OCI-LY7 (cell line): ENCODE results near the gene SPINK9. TPM values are rescaled to one million over a fixed set of nuclear protein-coding genes. Genes with fewer than 3 reads are reported as not detected.

ENCODE experiments used
- BruUV-seq: library from RNA; stranded (reverse); fragments of 400-500 nt; replicated peaks from 2 replicates; lab custom pipeline; 2021; lab: Mats Ljungman, UMichigan
- CTCF ChIA-PET: fragments of 300-600 bp; sonication (Branson Sonifier 250); formaldehyde crosslinking; loops from one replicate; lab custom pipeline; 2022; ENCODE audit warnings: antibody characterized with exemption; ENCODE audit not compliant: unreplicated experiment; lab: Charles Lee
- POLR2A ChIA-PET: fragments of 300-600 bp; sonication (Branson Sonifier 250); formaldehyde crosslinking; loops from one replicate; lab custom pipeline; 2022; ENCODE audit warnings: antibody characterized with exemption; lab: Charles Lee
- DNase-seq: peaks from one replicate; pipeline ENCODE4 v3.0.0-alpha.2; 2015; ENCODE audit warnings: low spot score
- H2AFZ ChIP-seq: fragments of 200-600 bp; sonication (generic), shearing (Covaris generic); 2 replicates; pipeline ENCODE4 v1.6.1; 2014; ENCODE audit warnings: mild to moderate bottlenecking, antibody characterized with exemption, low read length, moderate library complexity
- H3K27ac ChIP-seq: fragments of 200-600 bp; sonication (generic); 2 replicates; pipeline ENCODE4 v1.5.1; 2014; ENCODE audit warnings: mixed run types, low read depth, mild to moderate bottlenecking, moderate library complexity, low read length, inconsistent platforms; ENCODE audit not compliant: poor library complexity, severe bottlenecking
- H3K36me3 ChIP-seq: fragments of 200-600 bp; sonication (generic); 2 replicates; pipeline ENCODE4 v1.6.1; 2014; ENCODE audit warnings: mild to moderate bottlenecking, antibody characterized with exemption, low read length, moderate library complexity, mixed read lengths; ENCODE audit not compliant: insufficient read depth
- H3K4me1 ChIP-seq: fragments of 200-600 bp; sonication (generic); 2 replicates; pipeline ENCODE4 v1.5.1; 2014; ENCODE audit warnings: mild to moderate bottlenecking, low read length; ENCODE audit not compliant: insufficient read depth, poor library complexity, severe bottlenecking
- H3K4me2 ChIP-seq: fragments of 200-600 bp; sonication (generic); 2 replicates; pipeline ENCODE4 v1.6.1; 2014; ENCODE audit warnings: mild to moderate bottlenecking, low read length
- H3K4me3 ChIP-seq: fragments of 200-600 bp; sonication (generic); 2 replicates; pipeline ENCODE4 v1.5.1; 2014; ENCODE audit warnings: mild to moderate bottlenecking, low read depth, low read length; ENCODE audit not compliant: poor library complexity, severe bottlenecking
- H3K79me2 ChIP-seq: fragments of 200-600 bp; sonication (generic); 2 replicates; pipeline ENCODE4 v1.6.1; 2016; ENCODE audit warnings: low read depth, mild to moderate bottlenecking, low read length, moderate library complexity, mixed read lengths; ENCODE audit not compliant: insufficient read depth
- H3K9me2 ChIP-seq: fragments of 200-600 bp; sonication (generic); 2 replicates; pipeline ENCODE4 v1.6.1; 2016; ENCODE audit warnings: mild to moderate bottlenecking, low read length, mixed read lengths; ENCODE audit not compliant: insufficient read depth
- H3K9me3 ChIP-seq: fragments of 200-600 bp; sonication (generic); 2 replicates; pipeline ENCODE4 v1.6.1; 2014; ENCODE audit warnings: mild to moderate bottlenecking, mixed run types, low read length, mixed read lengths
- H4K20me1 ChIP-seq: fragments of 200-600 bp; sonication (generic); 2 replicates; pipeline ENCODE4 v1.6.1; 2014; ENCODE audit warnings: mild to moderate bottlenecking, antibody characterized with exemption, low read length, moderate library complexity, mixed read lengths; ENCODE audit not compliant: insufficient read depth
- CTCF ChIP-seq: fragments of 200-600 bp; sonication (generic); conservative IDR thresholded peaks from 2 replicates; pipeline ENCODE4 v1.5.1; 2014; ENCODE audit warnings: mild to moderate bottlenecking, antibody characterized with exemption, low read length, moderate library complexity, mixed read lengths
- EZH2phosphoT487 ChIP-seq: fragments of 200-600 bp; sonication (generic); IDR thresholded peaks from 2 replicates; pipeline ENCODE4 v1.6.1; 2018; ENCODE audit warnings: low read depth, borderline replicate concordance, mild to moderate bottlenecking, mixed run types, antibody characterized with exemption, low read length, moderate library complexity, mixed read lengths
- intact Hi-C: fragments of 100-400 bp; cut with micrococcal nuclease; formaldehyde crosslinking; loops from one replicate; pipeline ENCODE4 v1.10.0; 2022; ENCODE audit not compliant: unreplicated experiment
- small RNA-seq: library from RNA; depleted of rRNA; stranded (forward); fragments of <200 nt; gene quantifications from one replicate; pipeline ENCODE3, GENCODE V24; 2014
- total RNA-seq, 2 experiments: library from RNA; depleted of rRNA in 1 of 2; stranded (reverse); fragments of >200 nt in 1 of 2; shearing (Covaris generic) in 1 of 2; gene quantifications; 2 replicates each; pipeline ENCODE4 v1.2.3, GENCODE V29; 2014 to 2022

SPINK9 gene
- total RNA-seq, 2 experiments from 2014 or later, result not detected

GRCh38 chr5:148387325-148387724, 52.0 kb downstream of the SPINK9 start:
- H3K9me3 ChIP-seq, result no peaks in the 10 kb centered on the region
- peaks cover 64% of the 10 kb centered on the region for H3K79me2 ChIP-seq
- TF ChIP-seq CTCF, result no peak
- no peak for TF ChIP-seq EZH2phosphoT487
- H3K36me3 ChIP-seq, result peaks cover 35% of the 10 kb centered on the region
- no peak overlapping the region for H3K4me2 ChIP-seq
- no TSS peak for BruUV-seq
- POLR2A ChIA-PET, result interaction anchor here (0.6 to 1.0 kb wide), 2 partner anchors 14 to 29 kb away, joined by 3 read pairs; no protein-coding TSS in a partner anchor
- H3K4me1 ChIP-seq, result peaks cover 26% of the 10 kb centered on the region
- no peak overlapping the region for H2AFZ ChIP-seq
- no peaks in the 10 kb centered on the region for H3K9me2 ChIP-seq
- no peak overlapping the region for H3K27ac ChIP-seq
- intact Hi-C loops, result loop anchor here (10.0 kb wide), 1 partner anchor 417 kb away; no protein-coding TSS in a partner anchor
- DNase-seq, result no peak
- peaks cover 12% of the 10 kb centered on the region; the same call in 1 of the 2 replicates for H4K20me1 ChIP-seq
- CTCF ChIA-PET, result no interaction called here
- H3K4me3 ChIP-seq, result no peak overlapping the region

- Histone ChIP-seq H2AFZ (no peak overlapping the region), H3K27ac (no peak overlapping the region), H3K4me2 (no peak overlapping the region), H3K4me3 (no peak overlapping the region), H3K36me3 (peaks cover 36% of the 10 kb centered on the region), H3K9me3 (no peaks in the 10 kb centered on the region), H3K4me1 (peaks cover 20% of the 10 kb centered on the region), H4K20me1 (peaks cover 17% of the 10 kb centered on the region; the same call in 1 of the 2 replicates), H3K79me2 (peaks cover 64% of the 10 kb centered on the region), H3K9me2 (no peaks in the 10 kb centered on the region)
- BruUV-seq, result no TSS peak
- CTCF ChIA-PET, result no interaction called here
- POLR2A ChIA-PET, result interaction anchor here (0.6 to 1.5 kb wide), 5 partner anchors 9 to 1769 kb away, joined by 3 to 7 read pairs (median 3); no protein-coding TSS in a partner anchor
- TF ChIP-seq CTCF (no peak), EZH2phosphoT487 (no peak)
- intact Hi-C loops, result loop anchor here (10.0 kb wide), 1 partner anchor 416 kb away; no protein-coding TSS in a partner anchor
- DNase-seq, result no peak
Measured at GRCh38 chr5:148388696-148389095, 53.3 kb downstream of the SPINK9 start.

Small RNAs within 50 kb of the gene (small RNA-seq; reads per million reads assigned to genes)
- not detected for gene RF00017

Other genes with a start within 250 kb of the SPINK9 start
- not detected in 2 replicates for gene SPINK14, start 167.0 kb upstream of the SPINK9 start, total RNA-seq (2014; rRNA removed; shearing (Covaris generic))
- gene SPINK14, start 167.0 kb upstream of the SPINK9 start, total RNA-seq (2022), result not detected in 2 replicates
- not detected in 2 replicates for gene SPINK6, start 132.5 kb upstream of the SPINK9 start, total RNA-seq (2014; rRNA removed; shearing (Covaris generic))
- gene SPINK6, start 132.5 kb upstream of the SPINK9 start, total RNA-seq (2022), result not detected in 2 replicates
- gene MARCOL, start 97.0 kb upstream of the SPINK9 start, total RNA-seq (2014; rRNA removed; shearing (Covaris generic)), result not detected in 2 replicates
- gene MARCOL, start 97.0 kb upstream of the SPINK9 start, total RNA-seq (2022), result not detected in 2 replicates
- gene SPINK13, start 66.8 kb upstream of the SPINK9 start, total RNA-seq (2014; rRNA removed; shearing (Covaris generic)), result not detected in 2 replicates
- gene SPINK13, start 66.8 kb upstream of the SPINK9 start, total RNA-seq (2022), result not detected in 2 replicates
- not detected in 2 replicates for gene SPINK7, start 23.1 kb upstream of the SPINK9 start, total RNA-seq (2014; rRNA removed; shearing (Covaris generic))
- gene SPINK7, start 23.1 kb upstream of the SPINK9 start, total RNA-seq (2022), result not detected in 2 replicates
- gene FBXO38, start 48.4 kb downstream of the SPINK9 start, total RNA-seq (2014; rRNA removed; shearing (Covaris generic)), result 29.9 and 37.6 TPM in 2 replicates
- gene FBXO38, start 48.4 kb downstream of the SPINK9 start, total RNA-seq (2022), result 49.5 and 56.8 TPM in 2 replicates